Sigmoid colon (tissue), 7 donors: Measurements from ENCODE around the gene DNAJC24. TPM values are rescaled to one million over a fixed set of nuclear protein-coding genes. Genes with fewer than 3 reads are reported as not detected.

ENCODE experiments used
- DNase-seq: peaks from one replicate; pipeline ENCODE4 v3.0.0-alpha.2; 2019
- H3K27ac ChIP-seq, 4 donors: fragments of 200-600 bp; sonication (generic); one replicate each; pipeline ENCODE4 v1.5.1; 2016 to 2019; ENCODE audit warnings: mild to moderate bottlenecking in 1 of 4
- H3K27me3 ChIP-seq, 3 donors: fragments of 200-600 bp; sonication (generic); one replicate each; pipeline ENCODE4 v1.5.1; 2019; ENCODE audit warnings: mild to moderate bottlenecking in 1 of 3
- H3K36me3 ChIP-seq, 4 donors: fragments of 200-600 bp; sonication (generic); one replicate each; pipeline ENCODE4 v1.5.1; 2016 to 2019
- H3K4me1 ChIP-seq, 4 donors: fragments of 200-600 bp; sonication (generic); one replicate each; pipeline ENCODE4 v1.5.1; 2017 to 2019
- H3K4me3 ChIP-seq, 4 donors: fragments of 200-600 bp; sonication (generic); one replicate each; pipeline ENCODE4 v1.5.1; 2017 to 2019; ENCODE audit warnings: mild to moderate bottlenecking in 2 of 4, moderate library complexity in 1 of 4
- H3K9me3 ChIP-seq, 4 donors: fragments of 200-600 bp in 3 of 4; sonication (generic) in 3 of 4; one replicate each; pipeline versions ENCODE4 v1.5.1 to v1.6.1; 2013 to 2019
- EP300 ChIP-seq, 4 donors: sonication (generic); formaldehyde crosslinking; IDR thresholded peaks; one replicate each; pipeline ENCODE4 v1.6.1; 2017; ENCODE audit warnings: antibody characterized with exemption in 4 of 4
- POLR2A ChIP-seq, 2 donors: fragments of 450-650 bp; IDR thresholded peaks; one replicate each; pipeline ENCODE4 v1.6.1; 2016; ENCODE audit warnings: antibody characterized with exemption in 2 of 2, mild to moderate bottlenecking in 2 of 2, moderate library complexity in 2 of 2
- POLR2AphosphoS5 ChIP-seq, 4 donors: sonication (generic); formaldehyde crosslinking; IDR thresholded peaks; one replicate each; pipeline ENCODE4 v1.6.1; 2017; ENCODE audit warnings: antibody characterized with exemption in 4 of 4
- WGBS, 2 donors: extraction: QIAGEN DNeasy Blood & Tissue Kit; methylation state at CpG; one replicate each; pipeline ENCODE4 v1.1.7; 2013; 5-methylcytosine and 5-hydroxymethylcytosine counted together
- intact Hi-C: fragments of 100-400 bp; cut with DNase I; formaldehyde crosslinking; loops from one replicate; pipeline ENCODE4 v1.15.1; 2023
- polyA plus RNA-seq, 3 donors: library from polyadenylated mRNA; stranded (reverse); fragments of 200-250 nt; gene quantifications; one replicate each; pipeline ENCODE4 v1.2.3, GENCODE V29; 2013
- total RNA-seq, 4 donors: library from RNA; depleted of rRNA; stranded (reverse); fragments of >200 nt; gene quantifications; one replicate each; pipeline ENCODE4 v1.1.0, GENCODE V29; 2016
- TF ChIP-seq, protein P1 (sequence below), 4 experiments: fragments of 450-650 bp in 3 of 4; fragments of 200-600 bp in 1 of 4; IDR thresholded peaks; one replicate each; pipeline ENCODE4 v1.5.1; 2016 to 2019; ENCODE audit warnings: antibody characterized with exemption in 4 of 4, mild to moderate bottlenecking in 3 of 4, moderate library complexity in 2 of 4
- donor health status: healthy with polysubstance abuse.
- donor health status: Bipolar disorder and iron deficiency.
- donor health status: healthy.

The DNAJC24 gene
- total and polyA plus RNA-seq, 7 donors: 4.4 to 24.6 (median 15.8) TPM

DNA sequence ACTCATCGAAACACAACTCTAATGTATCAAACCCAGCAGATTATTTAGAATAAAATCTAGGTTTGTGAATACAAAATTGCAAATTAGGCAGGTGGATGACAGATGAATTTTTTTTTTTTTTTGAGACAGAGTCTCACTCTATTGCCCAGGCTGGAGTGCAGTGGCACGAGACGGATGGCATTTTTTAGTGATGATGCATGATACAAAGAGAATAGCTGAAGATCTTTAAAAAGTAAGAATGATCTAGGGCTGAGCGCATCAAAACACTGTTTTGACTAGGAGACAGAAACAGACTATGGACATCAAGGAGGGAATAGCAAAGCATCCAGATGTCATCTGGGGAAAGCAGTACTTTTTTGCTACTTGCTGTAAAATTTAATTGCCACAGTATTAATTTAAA, 76.0 kb downstream of the DNAJC24 start:
- Histone ChIP-seq H3K4me3 (no peak overlapping the region), H3K4me1 (no peaks in the 10 kb centered on the region), H3K36me3 (no peaks in the 10 kb centered on the region), H3K27me3 (no peaks in the 10 kb centered on the region), H3K9me3 (no peaks in the 10 kb centered on the region), H3K27ac (no peak overlapping the region)
- DNase-seq: no peak
- intact Hi-C loops: no loop called here
- TF ChIP-seq, protein P1, sequence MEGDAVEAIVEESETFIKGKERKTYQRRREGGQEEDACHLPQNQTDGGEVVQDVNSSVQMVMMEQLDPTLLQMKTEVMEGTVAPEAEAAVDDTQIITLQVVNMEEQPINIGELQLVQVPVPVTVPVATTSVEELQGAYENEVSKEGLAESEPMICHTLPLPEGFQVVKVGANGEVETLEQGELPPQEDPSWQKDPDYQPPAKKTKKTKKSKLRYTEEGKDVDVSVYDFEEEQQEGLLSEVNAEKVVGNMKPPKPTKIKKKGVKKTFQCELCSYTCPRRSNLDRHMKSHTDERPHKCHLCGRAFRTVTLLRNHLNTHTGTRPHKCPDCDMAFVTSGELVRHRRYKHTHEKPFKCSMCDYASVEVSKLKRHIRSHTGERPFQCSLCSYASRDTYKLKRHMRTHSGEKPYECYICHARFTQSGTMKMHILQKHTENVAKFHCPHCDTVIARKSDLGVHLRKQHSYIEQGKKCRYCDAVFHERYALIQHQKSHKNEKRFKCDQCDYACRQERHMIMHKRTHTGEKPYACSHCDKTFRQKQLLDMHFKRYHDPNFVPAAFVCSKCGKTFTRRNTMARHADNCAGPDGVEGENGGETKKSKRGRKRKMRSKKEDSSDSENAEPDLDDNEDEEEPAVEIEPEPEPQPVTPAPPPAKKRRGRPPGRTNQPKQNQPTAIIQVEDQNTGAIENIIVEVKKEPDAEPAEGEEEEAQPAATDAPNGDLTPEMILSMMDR (IDR thresholded peaks at IDR 0.05): no peak
- TF ChIP-seq POLR2AphosphoS5 (IDR thresholded peaks at IDR 0.05): no peak
- TF ChIP-seq POLR2A (IDR thresholded peaks at IDR 0.05): no peak
- no peak for TF ChIP-seq EP300 (IDR thresholded peaks at IDR 0.05)
- WGBS, 2 donors: 99% methylated on average over 4 of the region's 4 CpGs

DNA sequence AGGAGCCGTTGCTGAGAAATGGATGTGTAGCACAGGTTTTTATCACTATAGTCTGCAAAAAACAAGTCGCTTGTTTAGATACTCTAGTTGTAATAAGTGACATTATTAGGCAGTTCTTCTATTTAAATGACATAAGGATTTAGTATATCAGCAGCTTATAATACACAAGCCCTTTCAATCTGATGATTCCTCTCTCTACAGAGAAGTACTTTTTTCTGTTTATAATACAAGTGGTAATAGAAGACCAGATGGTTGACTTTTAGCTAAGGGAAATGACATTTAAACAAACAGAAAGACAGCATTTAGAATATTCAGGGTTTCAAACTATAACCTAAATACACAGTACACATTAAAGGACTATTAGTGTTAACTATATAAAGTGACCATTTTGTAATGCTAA, 79.4 kb downstream of the DNAJC24 start:
- TF ChIP-seq POLR2AphosphoS5 (IDR thresholded peaks at IDR 0.05) (no peak), POLR2A (IDR thresholded peaks at IDR 0.05) (no peak), EP300 (IDR thresholded peaks at IDR 0.05) (no peak)
- TF ChIP-seq, protein P1 (IDR thresholded peaks at IDR 0.05): no peak
- intact Hi-C loops: no loop called here

DNA sequence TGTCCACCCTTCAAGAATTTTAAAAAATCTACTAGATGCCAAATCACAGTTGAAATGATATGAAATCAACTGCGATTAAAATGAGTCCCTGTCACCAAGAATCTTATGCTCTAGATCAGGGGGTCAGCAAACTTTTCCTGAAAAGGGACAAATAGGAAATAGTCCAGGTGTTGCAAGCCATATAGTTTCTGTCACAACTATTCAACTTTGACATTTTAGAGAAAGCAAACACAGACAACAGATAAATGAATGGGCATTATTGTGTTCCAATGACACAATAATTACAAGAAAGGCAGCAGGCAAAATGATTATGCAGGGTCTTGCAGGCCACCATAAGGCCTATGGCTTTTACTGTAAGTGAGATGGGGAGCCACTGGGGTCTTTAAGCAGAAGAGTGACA, 81.2 kb downstream of the DNAJC24 start:
- no peak overlapping the region for H3K27ac ChIP-seq
- no peaks in the 10 kb centered on the region for H3K9me3 ChIP-seq
- 96 to 99% methylated on average over 1 of the region's 1 CpG for WGBS, 2 donors
- H3K4me3 ChIP-seq: no peak overlapping the region
- no peak for DNase-seq
- no peaks in the 10 kb centered on the region for H3K27me3 ChIP-seq
- TF ChIP-seq POLR2A (IDR thresholded peaks at IDR 0.05) (no peak), POLR2AphosphoS5 (IDR thresholded peaks at IDR 0.05) (no peak), EP300 (IDR thresholded peaks at IDR 0.05) (no peak)
- TF ChIP-seq, protein P1 (IDR thresholded peaks at IDR 0.05): no peak
- intact Hi-C loops: no loop called here
- H3K36me3 ChIP-seq: no peaks in the 10 kb centered on the region
- no peaks in the 10 kb centered on the region for H3K4me1 ChIP-seq

More for the DNA sequence above, 79.4 kb downstream of the DNAJC24 start:
- Histone ChIP-seq H3K4me1 (no peaks in the 10 kb centered on the region), H3K36me3 (no peaks in the 10 kb centered on the region), H3K9me3 (no peaks in the 10 kb centered on the region), H3K4me3 (no peak overlapping the region), H3K27ac (no peak overlapping the region), H3K27me3 (no peaks in the 10 kb centered on the region)
- no peak for DNase-seq
- WGBS, 2 donors: 85 to 89% methylated on average over 2 of the region's 2 CpGs

DNA sequence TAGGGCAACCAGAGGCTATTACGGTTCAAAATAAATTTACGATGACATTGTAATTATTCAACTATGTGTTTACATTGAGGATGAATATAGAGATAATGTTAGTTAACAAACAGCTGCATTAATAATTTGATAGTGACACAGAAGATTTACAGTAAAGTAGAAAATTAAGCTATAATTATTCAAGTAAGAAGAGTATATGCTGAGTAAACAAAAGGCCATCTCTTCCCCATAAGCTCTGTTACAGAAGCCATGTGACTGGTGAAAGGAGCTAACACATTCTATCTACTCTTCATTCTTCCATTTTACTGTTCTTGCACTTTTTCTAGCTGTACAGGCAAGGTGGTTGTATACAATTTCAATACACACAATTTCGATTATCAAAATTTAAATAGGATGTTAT, 85.5 kb downstream of the DNAJC24 start:
- 93 to 94% methylated on average over 3 of the region's 3 CpGs for WGBS, 2 donors
- no peaks in the 10 kb centered on the region for H3K4me1 ChIP-seq
- no peaks in the 10 kb centered on the region for H3K27me3 ChIP-seq
- no peak overlapping the region for H3K27ac ChIP-seq
- intact Hi-C loops: no loop called here
- DNase-seq: no peak
- H3K36me3 ChIP-seq: no peaks in the 10 kb centered on the region
- TF ChIP-seq POLR2AphosphoS5 (IDR thresholded peaks at IDR 0.05): no peak
- TF ChIP-seq, protein P1 (IDR thresholded peaks at IDR 0.05): no peak
- TF ChIP-seq POLR2A (IDR thresholded peaks at IDR 0.05): no peak
- no peak for TF ChIP-seq EP300 (IDR thresholded peaks at IDR 0.05)
- H3K4me3 ChIP-seq: no peak overlapping the region
- H3K9me3 ChIP-seq: no peaks in the 10 kb centered on the region

GRCh38 chr11:31464436-31464835, 94.8 kb downstream of the DNAJC24 start:
- intact Hi-C loops: no loop called here
- peaks cover 0 to 2% (median 0%) of the 10 kb centered on the region in 4 donors for H3K9me3 ChIP-seq
- H3K36me3 ChIP-seq: no peaks in the 10 kb centered on the region
- no peaks in the 10 kb centered on the region for H3K4me1 ChIP-seq
- H3K4me3 ChIP-seq: no peak overlapping the region
- no peak for DNase-seq
- TF ChIP-seq POLR2A (IDR thresholded peaks at IDR 0.05) (no peak), POLR2AphosphoS5 (IDR thresholded peaks at IDR 0.05) (no peak), EP300 (IDR thresholded peaks at IDR 0.05) (no peak)
- TF ChIP-seq, protein P1 (IDR thresholded peaks at IDR 0.05): no peak
- H3K27ac ChIP-seq: no peak overlapping the region
- 97 to 99% methylated on average over 3 of the region's 3 CpGs for WGBS, 2 donors
- H3K27me3 ChIP-seq: no peaks in the 10 kb centered on the region
